ENCODE results near the gene TP63.
"Not testable (repeated sequence)": the region's sequence is repeated elsewhere in the genome, so short reads cannot be mapped to it uniquely, and the experiment has no call there.

DNA sequence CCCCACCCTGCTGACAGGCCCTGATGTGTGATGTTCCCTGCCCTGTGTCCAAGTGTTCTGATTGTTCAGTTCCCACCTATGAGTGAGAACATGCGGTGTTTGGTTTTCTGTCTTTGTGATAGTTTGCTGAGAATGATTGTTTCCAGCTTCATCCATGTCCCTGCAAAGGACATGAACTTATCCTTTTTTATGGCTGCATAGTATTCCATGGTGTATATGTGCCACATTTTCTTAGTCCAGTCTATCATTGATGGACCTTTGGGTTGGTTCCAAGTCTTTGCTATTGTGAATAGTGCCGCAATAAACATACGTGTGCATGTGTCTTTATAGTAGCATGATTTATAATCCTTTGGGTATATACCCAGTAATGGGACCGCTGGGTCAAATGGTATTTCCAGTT, 119.8 kb downstream of the TP63 start:
- TF ChIP-seq, protein P1, sequence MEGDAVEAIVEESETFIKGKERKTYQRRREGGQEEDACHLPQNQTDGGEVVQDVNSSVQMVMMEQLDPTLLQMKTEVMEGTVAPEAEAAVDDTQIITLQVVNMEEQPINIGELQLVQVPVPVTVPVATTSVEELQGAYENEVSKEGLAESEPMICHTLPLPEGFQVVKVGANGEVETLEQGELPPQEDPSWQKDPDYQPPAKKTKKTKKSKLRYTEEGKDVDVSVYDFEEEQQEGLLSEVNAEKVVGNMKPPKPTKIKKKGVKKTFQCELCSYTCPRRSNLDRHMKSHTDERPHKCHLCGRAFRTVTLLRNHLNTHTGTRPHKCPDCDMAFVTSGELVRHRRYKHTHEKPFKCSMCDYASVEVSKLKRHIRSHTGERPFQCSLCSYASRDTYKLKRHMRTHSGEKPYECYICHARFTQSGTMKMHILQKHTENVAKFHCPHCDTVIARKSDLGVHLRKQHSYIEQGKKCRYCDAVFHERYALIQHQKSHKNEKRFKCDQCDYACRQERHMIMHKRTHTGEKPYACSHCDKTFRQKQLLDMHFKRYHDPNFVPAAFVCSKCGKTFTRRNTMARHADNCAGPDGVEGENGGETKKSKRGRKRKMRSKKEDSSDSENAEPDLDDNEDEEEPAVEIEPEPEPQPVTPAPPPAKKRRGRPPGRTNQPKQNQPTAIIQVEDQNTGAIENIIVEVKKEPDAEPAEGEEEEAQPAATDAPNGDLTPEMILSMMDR (IDR thresholded peaks at IDR 0.05): not testable (repeated sequence)
- TF ChIP-seq POLR2A, EP300 (IDR thresholded peaks at IDR 0.05): not testable (repeated sequence)
